ENCODE results near the gene NFATC2IP. TPM values are rescaled to one million over a fixed set of nuclear protein-coding genes. Genes with fewer than 3 reads are reported as not detected.
"Not testable (repeated sequence)": the region's sequence is repeated elsewhere in the genome, so short reads cannot be mapped to it uniquely, and the experiment has no call there.

The NFATC2IP gene
- total and polyA plus RNA-seq, 2 experiments from 2014 or later = 11.4 to 16.8 TPM

GRCh38 chr16:28964072-28964471 lies 13.3 kb downstream of the NFATC2IP start:
- no peaks in the 10 kb centered on the region for H3K9me3 ChIP-seq (ENCODE audit: low read depth)
- no peak for DNase-seq
- no peak overlapping the region for H3K27ac ChIP-seq
- H3K79me2 ChIP-seq (ENCODE audit: insufficient read depth) = no peaks in the 10 kb centered on the region
- WGBS, 2 experiments (ENCODE audit: low coverage in 1 of 2, low lambda C conversion rate in 2 of 2, missing lambda C conversion rate in 2 of 2) = 95 to 97% methylated on average over 3 of the region's 3 CpGs
- H3K9ac ChIP-seq = no peak overlapping the region
- no peak overlapping the region for H3K4me3 ChIP-seq
- no peaks in the 10 kb centered on the region for H3K27me3 ChIP-seq (replicated peaks; ENCODE audit: insufficient read depth)
- H3K9me2 ChIP-seq (ENCODE audit: insufficient read depth) = no peaks in the 10 kb centered on the region
- peaks cover 4% of the 10 kb centered on the region; the same call in 1 of the 2 replicates for H3K36me3 ChIP-seq (ENCODE audit: low read depth)
- H3K4me2 ChIP-seq (ENCODE audit: unreplicated experiment) = no peak overlapping the region
- H3K4me1 ChIP-seq (ENCODE audit: insufficient read depth) = no peaks in the 10 kb centered on the region
- H3F3A ChIP-seq (ENCODE audit: insufficient read depth) = peaks cover 4% of the 10 kb centered on the region; the same call in 1 of the 2 replicates
- no peaks in the 10 kb centered on the region for H4K20me1 ChIP-seq (ENCODE audit: insufficient read depth)
- H2AFZ ChIP-seq = no peak overlapping the region
- TF ChIP-seq EZH2phosphoT487 (IDR thresholded peaks at IDR 0.05; ENCODE audit: insufficient read depth, low read depth) (no peak), EZH2 (IDR thresholded peaks at IDR 0.05; ENCODE audit: insufficient read depth, poor library complexity, severe bottlenecking) (no peak)
- in situ Hi-C loops (cut with MboI) = no loop called here

GRCh38 chr16:28964496-28964895 lies 13.8 kb downstream of the NFATC2IP start:
- no peaks in the 10 kb centered on the region for H3K27me3 ChIP-seq (replicated peaks; ENCODE audit: insufficient read depth)
- H3K79me2 ChIP-seq (ENCODE audit: insufficient read depth) = no peaks in the 10 kb centered on the region
- H2AFZ ChIP-seq = no peak overlapping the region
- no peaks in the 10 kb centered on the region for H3K9me2 ChIP-seq (ENCODE audit: insufficient read depth)
- peaks cover 4% of the 10 kb centered on the region; the same call in 1 of the 2 replicates for H3F3A ChIP-seq (ENCODE audit: insufficient read depth)
- DNase-seq = no peak
- no peaks in the 10 kb centered on the region for H3K4me1 ChIP-seq (ENCODE audit: insufficient read depth)
- H3K27ac ChIP-seq = no peak overlapping the region
- H3K9ac ChIP-seq = no peak overlapping the region
- H3K4me2 ChIP-seq (ENCODE audit: unreplicated experiment) = no peak overlapping the region
- 66 to 79% methylated on average over 2 of the region's 2 CpGs for WGBS, 2 experiments (ENCODE audit: low coverage in 1 of 2, low lambda C conversion rate in 2 of 2, missing lambda C conversion rate in 2 of 2)
- H3K36me3 ChIP-seq (ENCODE audit: low read depth) = peaks cover 4% of the 10 kb centered on the region; the same call in 1 of the 2 replicates
- H4K20me1 ChIP-seq (ENCODE audit: insufficient read depth) = no peaks in the 10 kb centered on the region
- H3K9me3 ChIP-seq (ENCODE audit: low read depth) = no peaks in the 10 kb centered on the region
- H3K4me3 ChIP-seq = no peak overlapping the region
- in situ Hi-C loops (cut with MboI) = no loop called here
- TF ChIP-seq EZH2 (IDR thresholded peaks at IDR 0.05; ENCODE audit: insufficient read depth, poor library complexity, severe bottlenecking) (no peak), EZH2phosphoT487 (IDR thresholded peaks at IDR 0.05; ENCODE audit: insufficient read depth, low read depth) (no peak)

- peaks cover 4% of the 10 kb centered on the region; the same call in 1 of the 2 replicates for H3K36me3 ChIP-seq (ENCODE audit: low read depth)
- H3K4me3 ChIP-seq = no peak overlapping the region
- H3K27ac ChIP-seq = no peak overlapping the region
- H3K27me3 ChIP-seq (replicated peaks; ENCODE audit: insufficient read depth) = no peaks in the 10 kb centered on the region
- peaks cover 4% of the 10 kb centered on the region; the same call in 1 of the 2 replicates for H3F3A ChIP-seq (ENCODE audit: insufficient read depth)
- no peaks in the 10 kb centered on the region for H3K4me1 ChIP-seq (ENCODE audit: insufficient read depth)
- in situ Hi-C loops (cut with MboI) = no loop called here
- WGBS, 2 experiments (ENCODE audit: low coverage in 1 of 2, low lambda C conversion rate in 2 of 2, missing lambda C conversion rate in 2 of 2) = 87 to 90% methylated on average over 4 of the region's 4 CpGs
- no peaks in the 10 kb centered on the region for H4K20me1 ChIP-seq (ENCODE audit: insufficient read depth)
- H3K9ac ChIP-seq = no peak overlapping the region
- H3K79me2 ChIP-seq (ENCODE audit: insufficient read depth) = no peaks in the 10 kb centered on the region
- H2AFZ ChIP-seq = no peak overlapping the region
- H3K9me2 ChIP-seq (ENCODE audit: insufficient read depth) = no peaks in the 10 kb centered on the region
- no peak overlapping the region for H3K4me2 ChIP-seq (ENCODE audit: unreplicated experiment)
- H3K9me3 ChIP-seq (ENCODE audit: low read depth) = no peaks in the 10 kb centered on the region
- no peak for TF ChIP-seq EZH2 (IDR thresholded peaks at IDR 0.05; ENCODE audit: insufficient read depth, poor library complexity, severe bottlenecking)
- no peak for TF ChIP-seq EZH2phosphoT487 (IDR thresholded peaks at IDR 0.05; ENCODE audit: insufficient read depth, low read depth)
- DNase-seq = no peak
Measured at GRCh38 chr16:28967156-28967555, 16.4 kb downstream of the NFATC2IP start.

GRCh38 chr16:28969696-28970095 lies 19.0 kb downstream of the NFATC2IP start:
- DNase-seq; H3K9me2 ChIP-seq (ENCODE audit: insufficient read depth); H3K4me2 ChIP-seq (ENCODE audit: unreplicated experiment); H3K4me3 ChIP-seq; H3K4me1 ChIP-seq (ENCODE audit: insufficient read depth); H3K36me3 ChIP-seq (ENCODE audit: low read depth); H2AFZ ChIP-seq; H3K27me3 ChIP-seq (replicated peaks; ENCODE audit: insufficient read depth); H4K20me1 ChIP-seq (ENCODE audit: insufficient read depth); H3K27ac ChIP-seq; H3K79me2 ChIP-seq (ENCODE audit: insufficient read depth); H3K9ac ChIP-seq; H3K9me3 ChIP-seq (ENCODE audit: low read depth); H3F3A ChIP-seq (ENCODE audit: insufficient read depth); in situ Hi-C loops (cut with MboI): not testable (repeated sequence)
- WGBS, 2 experiments (ENCODE audit: low coverage in 1 of 2, low lambda C conversion rate in 2 of 2, missing lambda C conversion rate in 2 of 2) = 94% methylated on average over 2 of the region's 2 CpGs

GRCh38 chr16:28974007-28974436 lies 23.3 kb downstream of the NFATC2IP start:
- Histone ChIP-seq H3K27me3 (replicated peaks; ENCODE audit: insufficient read depth) (no peaks in the 10 kb centered on the region), H3K9me3 (ENCODE audit: low read depth) (no peaks in the 10 kb centered on the region), H3K4me3 (peak overlapping the region; percentile 96), H3K9me2 (ENCODE audit: insufficient read depth) (no peaks in the 10 kb centered on the region), H3K79me2 (ENCODE audit: insufficient read depth) (peaks cover 33% of the 10 kb centered on the region), H3K9ac (peak overlapping the region; percentile 99), H3K27ac (peak overlapping the region; percentile 98), H3K4me2 (ENCODE audit: unreplicated experiment) (peak overlapping the region; percentile 97), H3F3A (ENCODE audit: insufficient read depth) (peaks cover 3% of the 10 kb centered on the region; the same call in 1 of the 2 replicates), H2AFZ (peak overlapping the region; percentile 97), H3K4me1 (ENCODE audit: insufficient read depth) (0 out of 2 replicates have a peak, but pooled peaks cover 8% of the 10 kb centered on the region), H3K36me3 (ENCODE audit: low read depth) (no peaks in the 10 kb centered on the region), H4K20me1 (ENCODE audit: insufficient read depth) (no peaks in the 10 kb centered on the region)
- 0 to 1% methylated on average over 16 to 17 of the region's 17 CpGs for WGBS, 2 experiments (ENCODE audit: low coverage in 1 of 2, low lambda C conversion rate in 2 of 2, missing lambda C conversion rate in 2 of 2)
- in situ Hi-C loops (cut with MboI) = no loop called here
- no peak for TF ChIP-seq EZH2phosphoT487 (IDR thresholded peaks at IDR 0.05; ENCODE audit: insufficient read depth, low read depth)
- TF ChIP-seq EZH2 (IDR thresholded peaks at IDR 0.05; ENCODE audit: insufficient read depth, poor library complexity, severe bottlenecking) = no peak
- peak; percentile 88 for DNase-seq

All from GM23248 (cell line).